ENCODE results near the gene FAM222A.

FAM222A gene

GRCh38 chr12:109695416-109695815 lies 18.2 kb upstream of the FAM222A start:
- DNase-seq = no peak
- no CpG with 5 or more reads among the region's 12 CpGs for WGBS (ENCODE audit: extremely low coverage, insufficient coverage, low lambda C conversion rate)
- H3K27ac ChIP-seq (ENCODE audit: low read depth, low read length) = no peak overlapping the region

GRCh38 chr12:109695961-109696461 lies 17.6 kb upstream of the FAM222A start:
- H2BK15ac ChIP-seq (replicated peaks; ENCODE audit: low read depth) = no peak overlapping the region
- no peak overlapping the region for H4K8ac ChIP-seq (ENCODE audit: low read depth, low read length)
- no peak overlapping the region for H3K4me2 ChIP-seq (ENCODE audit: low read length)
- no peak overlapping the region for H3K23ac ChIP-seq (ENCODE audit: low read length)
- no peak overlapping the region for H4K5ac ChIP-seq (ENCODE audit: low read length)
- H2BK5ac ChIP-seq (ENCODE audit: low read length) = no peak overlapping the region
- no peak for DNase-seq
- WGBS (ENCODE audit: extremely low coverage, insufficient coverage, low lambda C conversion rate) = no CpG with 5 or more reads among the region's 6 CpGs
- no peak overlapping the region for H3K4ac ChIP-seq (ENCODE audit: low read depth, low read length)
- H3K79me2 ChIP-seq (ENCODE audit: control insufficient read depth, insufficient read depth, low read length) = no peaks in the 10 kb centered on the region
- no peak overlapping the region for H3K18ac ChIP-seq (ENCODE audit: low read length)
- no peaks in the 10 kb centered on the region for H3K4me1 ChIP-seq (ENCODE audit: control insufficient read depth, low read depth, low read length)
- H2BK120ac ChIP-seq (ENCODE audit: low read depth, low read length) = no peak overlapping the region
- H3K9ac ChIP-seq (ENCODE audit: low read length) = no peak overlapping the region
- no peaks in the 10 kb centered on the region for H3K36me3 ChIP-seq (ENCODE audit: control insufficient read depth, insufficient read depth, low read length)
- H2AK5ac ChIP-seq (ENCODE audit: low read length) = no peak overlapping the region
- H3K56ac ChIP-seq (ENCODE audit: low read length) = no peak overlapping the region
- H3K27ac ChIP-seq (ENCODE audit: low read depth, low read length) = no peak overlapping the region
- H3K27me3 ChIP-seq (ENCODE audit: insufficient read depth, low read length, poor library complexity) = no peaks in the 10 kb centered on the region
- H3K79me1 ChIP-seq (ENCODE audit: low read length) = no peaks in the 10 kb centered on the region
- no peak overlapping the region for H3K4me3 ChIP-seq (ENCODE audit: low read length)

More at GRCh38 chr12:109695416-109695815, 18.2 kb upstream of the FAM222A start:
- Histone ChIP-seq H4K8ac (ENCODE audit: low read depth, low read length) (no peak overlapping the region), H3K36me3 (ENCODE audit: control insufficient read depth, insufficient read depth, low read length) (no peaks in the 10 kb centered on the region), H3K79me1 (ENCODE audit: low read length) (no peaks in the 10 kb centered on the region), H3K4me3 (ENCODE audit: low read length) (no peak overlapping the region), H3K18ac (ENCODE audit: low read length) (no peak overlapping the region), H2BK15ac (replicated peaks; ENCODE audit: low read depth) (no peak overlapping the region), H2BK5ac (ENCODE audit: low read length) (no peak overlapping the region), H3K4ac (ENCODE audit: low read depth, low read length) (no peak overlapping the region), H2AK5ac (ENCODE audit: low read length) (no peak overlapping the region), H3K27me3 (ENCODE audit: insufficient read depth, low read length, poor library complexity) (no peaks in the 10 kb centered on the region), H3K79me2 (ENCODE audit: control insufficient read depth, insufficient read depth, low read length) (no peaks in the 10 kb centered on the region), H3K56ac (ENCODE audit: low read length) (peak overlapping the region; percentile 57), H3K4me1 (ENCODE audit: control insufficient read depth, low read depth, low read length) (no peaks in the 10 kb centered on the region), H4K5ac (ENCODE audit: low read length) (no peak overlapping the region), H3K23ac (ENCODE audit: low read length) (no peak overlapping the region), H3K9ac (ENCODE audit: low read length) (no peak overlapping the region), H3K4me2 (ENCODE audit: low read length) (no peak overlapping the region), H2BK120ac (ENCODE audit: low read depth, low read length) (no peak overlapping the region)

- H3K18ac ChIP-seq (ENCODE audit: low read length) = no peak overlapping the region
- no peak overlapping the region for H3K4me3 ChIP-seq (ENCODE audit: low read length)
- no peak overlapping the region for H2BK5ac ChIP-seq (ENCODE audit: low read length)
- H3K4ac ChIP-seq (ENCODE audit: low read depth, low read length) = no peak overlapping the region
- H3K23ac ChIP-seq (ENCODE audit: low read length) = no peak overlapping the region
- H3K56ac ChIP-seq (ENCODE audit: low read length) = no peak overlapping the region
- WGBS (ENCODE audit: extremely low coverage, insufficient coverage, low lambda C conversion rate) = no CpG with 5 or more reads among the region's 6 CpGs
- no peak overlapping the region for H2BK120ac ChIP-seq (ENCODE audit: low read depth, low read length)
- H3K79me1 ChIP-seq (ENCODE audit: low read length) = no peaks in the 10 kb centered on the region
- H2BK15ac ChIP-seq (replicated peaks; ENCODE audit: low read depth) = no peak overlapping the region
- no peaks in the 10 kb centered on the region for H3K27me3 ChIP-seq (ENCODE audit: insufficient read depth, low read length, poor library complexity)
- no peak overlapping the region for H3K9ac ChIP-seq (ENCODE audit: low read length)
- H3K79me2 ChIP-seq (ENCODE audit: control insufficient read depth, insufficient read depth, low read length) = no peaks in the 10 kb centered on the region
- no peak overlapping the region for H2AK5ac ChIP-seq (ENCODE audit: low read length)
- no peaks in the 10 kb centered on the region for H3K36me3 ChIP-seq (ENCODE audit: control insufficient read depth, insufficient read depth, low read length)
- H3K27ac ChIP-seq (ENCODE audit: low read depth, low read length) = no peak overlapping the region
- no peak overlapping the region for H4K5ac ChIP-seq (ENCODE audit: low read length)
- H3K4me1 ChIP-seq (ENCODE audit: control insufficient read depth, low read depth, low read length) = no peaks in the 10 kb centered on the region
- DNase-seq = no peak
- H3K4me2 ChIP-seq (ENCODE audit: low read length) = no peak overlapping the region
- no peak overlapping the region for H4K8ac ChIP-seq (ENCODE audit: low read depth, low read length)
Measured at GRCh38 chr12:109696485-109697269, 16.9 kb upstream of the FAM222A start.

GRCh38 chr12:109697270-109697553 lies 16.4 kb upstream of the FAM222A start:
- Histone ChIP-seq H3K18ac (ENCODE audit: low read length) (no peak overlapping the region), H3K27ac (ENCODE audit: low read depth, low read length) (no peak overlapping the region), H3K4me3 (ENCODE audit: low read length) (no peak overlapping the region), H3K23ac (ENCODE audit: low read length) (no peak overlapping the region), H2BK15ac (replicated peaks; ENCODE audit: low read depth) (no peak overlapping the region), H3K4me2 (ENCODE audit: low read length) (no peak overlapping the region), H4K5ac (ENCODE audit: low read length) (no peak overlapping the region), H2BK120ac (ENCODE audit: low read depth, low read length) (no peak overlapping the region), H3K56ac (ENCODE audit: low read length) (no peak overlapping the region), H3K79me2 (ENCODE audit: control insufficient read depth, insufficient read depth, low read length) (no peaks in the 10 kb centered on the region), H2BK5ac (ENCODE audit: low read length) (no peak overlapping the region), H3K4ac (ENCODE audit: low read depth, low read length) (no peak overlapping the region), H2AK5ac (ENCODE audit: low read length) (no peak overlapping the region), H3K79me1 (ENCODE audit: low read length) (no peaks in the 10 kb centered on the region), H3K36me3 (ENCODE audit: control insufficient read depth, insufficient read depth, low read length) (no peaks in the 10 kb centered on the region), H3K9ac (ENCODE audit: low read length) (no peak overlapping the region), H4K8ac (ENCODE audit: low read depth, low read length) (no peak overlapping the region), H3K4me1 (ENCODE audit: control insufficient read depth, low read depth, low read length) (no peaks in the 10 kb centered on the region), H3K27me3 (ENCODE audit: insufficient read depth, low read length, poor library complexity) (no peaks in the 10 kb centered on the region)
- no CpG with 5 or more reads among the region's 2 CpGs for WGBS (ENCODE audit: extremely low coverage, insufficient coverage, low lambda C conversion rate)
- no peak for DNase-seq

- Histone ChIP-seq H2AK5ac (ENCODE audit: low read length) (no peak overlapping the region), H2BK5ac (ENCODE audit: low read length) (no peak overlapping the region), H3K79me1 (ENCODE audit: low read length) (no peaks in the 10 kb centered on the region), H3K9ac (ENCODE audit: low read length) (no peak overlapping the region), H3K4me2 (ENCODE audit: low read length) (no peak overlapping the region), H4K5ac (ENCODE audit: low read length) (no peak overlapping the region), H3K4ac (ENCODE audit: low read depth, low read length) (no peak overlapping the region), H3K79me2 (ENCODE audit: control insufficient read depth, insufficient read depth, low read length) (no peaks in the 10 kb centered on the region), H3K36me3 (ENCODE audit: control insufficient read depth, insufficient read depth, low read length) (no peaks in the 10 kb centered on the region), H2BK15ac (replicated peaks; ENCODE audit: low read depth) (no peak overlapping the region), H3K23ac (ENCODE audit: low read length) (no peak overlapping the region), H3K56ac (ENCODE audit: low read length) (no peak overlapping the region), H3K27ac (ENCODE audit: low read depth, low read length) (no peak overlapping the region), H3K27me3 (ENCODE audit: insufficient read depth, low read length, poor library complexity) (no peaks in the 10 kb centered on the region), H3K4me1 (ENCODE audit: control insufficient read depth, low read depth, low read length) (no peaks in the 10 kb centered on the region), H3K18ac (ENCODE audit: low read length) (no peak overlapping the region), H3K4me3 (ENCODE audit: low read length) (no peak overlapping the region), H2BK120ac (ENCODE audit: low read depth, low read length) (no peak overlapping the region), H4K8ac (ENCODE audit: low read depth, low read length) (no peak overlapping the region)
- no CpG with 5 or more reads among the region's 11 CpGs for WGBS (ENCODE audit: extremely low coverage, insufficient coverage, low lambda C conversion rate)
- DNase-seq = peak; percentile 76
Measured at GRCh38 chr12:109697877-109698468, 15.7 kb upstream of the FAM222A start.

Data from mesendoderm (in vitro differentiated cells).